Measurements from ENCODE around the gene BDKRB2.

DNA sequence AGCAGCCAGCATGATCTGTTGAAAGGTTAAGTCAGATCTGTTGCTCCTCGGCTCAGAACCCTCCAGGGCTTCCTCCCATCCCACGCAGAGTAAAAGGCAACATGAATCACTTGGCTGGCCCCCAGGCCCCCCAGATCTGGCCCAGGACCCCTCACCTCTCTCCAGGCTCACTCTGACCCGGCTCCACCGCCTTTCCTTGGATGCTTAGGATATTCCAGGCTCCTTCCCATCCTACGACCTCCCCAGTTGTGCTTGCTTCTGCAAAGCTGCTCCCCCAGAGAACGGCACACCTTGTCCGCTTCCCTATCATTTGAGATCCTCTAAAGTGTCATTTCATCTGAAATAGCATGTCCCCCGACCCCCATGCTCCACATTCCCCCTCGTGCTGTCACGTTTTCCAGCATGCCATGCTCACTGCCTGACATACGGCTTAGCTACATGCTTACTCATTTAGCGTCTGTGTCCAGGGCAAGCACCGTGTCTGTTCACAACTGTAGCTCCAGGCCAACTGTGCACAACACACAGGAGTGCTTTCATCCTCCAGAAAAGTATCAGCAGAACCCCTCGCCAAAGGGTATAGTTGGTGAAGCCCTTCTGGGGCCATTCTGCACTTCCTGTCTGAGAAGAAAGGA, 33.6 kb upstream of the BDKRB2 start:
- TF ChIP-seq, protein P1, sequence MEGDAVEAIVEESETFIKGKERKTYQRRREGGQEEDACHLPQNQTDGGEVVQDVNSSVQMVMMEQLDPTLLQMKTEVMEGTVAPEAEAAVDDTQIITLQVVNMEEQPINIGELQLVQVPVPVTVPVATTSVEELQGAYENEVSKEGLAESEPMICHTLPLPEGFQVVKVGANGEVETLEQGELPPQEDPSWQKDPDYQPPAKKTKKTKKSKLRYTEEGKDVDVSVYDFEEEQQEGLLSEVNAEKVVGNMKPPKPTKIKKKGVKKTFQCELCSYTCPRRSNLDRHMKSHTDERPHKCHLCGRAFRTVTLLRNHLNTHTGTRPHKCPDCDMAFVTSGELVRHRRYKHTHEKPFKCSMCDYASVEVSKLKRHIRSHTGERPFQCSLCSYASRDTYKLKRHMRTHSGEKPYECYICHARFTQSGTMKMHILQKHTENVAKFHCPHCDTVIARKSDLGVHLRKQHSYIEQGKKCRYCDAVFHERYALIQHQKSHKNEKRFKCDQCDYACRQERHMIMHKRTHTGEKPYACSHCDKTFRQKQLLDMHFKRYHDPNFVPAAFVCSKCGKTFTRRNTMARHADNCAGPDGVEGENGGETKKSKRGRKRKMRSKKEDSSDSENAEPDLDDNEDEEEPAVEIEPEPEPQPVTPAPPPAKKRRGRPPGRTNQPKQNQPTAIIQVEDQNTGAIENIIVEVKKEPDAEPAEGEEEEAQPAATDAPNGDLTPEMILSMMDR (IDR thresholded peaks at IDR 0.05), result no peak
- TF ChIP-seq POLR2AphosphoS5 (IDR thresholded peaks at IDR 0.05; ENCODE audit: low read depth, low read length), result no peak
- TF ChIP-seq, protein P2, sequence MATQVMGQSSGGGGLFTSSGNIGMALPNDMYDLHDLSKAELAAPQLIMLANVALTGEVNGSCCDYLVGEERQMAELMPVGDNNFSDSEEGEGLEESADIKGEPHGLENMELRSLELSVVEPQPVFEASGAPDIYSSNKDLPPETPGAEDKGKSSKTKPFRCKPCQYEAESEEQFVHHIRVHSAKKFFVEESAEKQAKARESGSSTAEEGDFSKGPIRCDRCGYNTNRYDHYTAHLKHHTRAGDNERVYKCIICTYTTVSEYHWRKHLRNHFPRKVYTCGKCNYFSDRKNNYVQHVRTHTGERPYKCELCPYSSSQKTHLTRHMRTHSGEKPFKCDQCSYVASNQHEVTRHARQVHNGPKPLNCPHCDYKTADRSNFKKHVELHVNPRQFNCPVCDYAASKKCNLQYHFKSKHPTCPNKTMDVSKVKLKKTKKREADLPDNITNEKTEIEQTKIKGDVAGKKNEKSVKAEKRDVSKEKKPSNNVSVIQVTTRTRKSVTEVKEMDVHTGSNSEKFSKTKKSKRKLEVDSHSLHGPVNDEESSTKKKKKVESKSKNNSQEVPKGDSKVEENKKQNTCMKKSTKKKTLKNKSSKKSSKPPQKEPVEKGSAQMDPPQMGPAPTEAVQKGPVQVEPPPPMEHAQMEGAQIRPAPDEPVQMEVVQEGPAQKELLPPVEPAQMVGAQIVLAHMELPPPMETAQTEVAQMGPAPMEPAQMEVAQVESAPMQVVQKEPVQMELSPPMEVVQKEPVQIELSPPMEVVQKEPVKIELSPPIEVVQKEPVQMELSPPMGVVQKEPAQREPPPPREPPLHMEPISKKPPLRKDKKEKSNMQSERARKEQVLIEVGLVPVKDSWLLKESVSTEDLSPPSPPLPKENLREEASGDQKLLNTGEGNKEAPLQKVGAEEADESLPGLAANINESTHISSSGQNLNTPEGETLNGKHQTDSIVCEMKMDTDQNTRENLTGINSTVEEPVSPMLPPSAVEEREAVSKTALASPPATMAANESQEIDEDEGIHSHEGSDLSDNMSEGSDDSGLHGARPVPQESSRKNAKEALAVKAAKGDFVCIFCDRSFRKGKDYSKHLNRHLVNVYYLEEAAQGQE (IDR thresholded peaks at IDR 0.05; ENCODE audit: insufficient read depth in 1 of 2, low read depth in 2 of 2, low read length in 1 of 2), result no peak
